ENCODE data around the gene WDR83. TPM values are rescaled to one million over a fixed set of nuclear protein-coding genes. Genes with fewer than 3 reads are reported as not detected.

Gene WDR83
- total and polyA plus RNA-seq, 2 experiments from 2014 or later: 28.4 to 40.2 TPM

- no peak overlapping the region for H3K4me3 ChIP-seq
- H3K27ac ChIP-seq: no peak overlapping the region
- H3K36me3 ChIP-seq: no peaks in the 10 kb centered on the region
- H3K27me3 ChIP-seq: no peaks in the 10 kb centered on the region
- no peak for DNase-seq (ENCODE audit: low read depth in 1 of 2, low spot score in 1 of 2)
- TF ChIP-seq, protein P1, sequence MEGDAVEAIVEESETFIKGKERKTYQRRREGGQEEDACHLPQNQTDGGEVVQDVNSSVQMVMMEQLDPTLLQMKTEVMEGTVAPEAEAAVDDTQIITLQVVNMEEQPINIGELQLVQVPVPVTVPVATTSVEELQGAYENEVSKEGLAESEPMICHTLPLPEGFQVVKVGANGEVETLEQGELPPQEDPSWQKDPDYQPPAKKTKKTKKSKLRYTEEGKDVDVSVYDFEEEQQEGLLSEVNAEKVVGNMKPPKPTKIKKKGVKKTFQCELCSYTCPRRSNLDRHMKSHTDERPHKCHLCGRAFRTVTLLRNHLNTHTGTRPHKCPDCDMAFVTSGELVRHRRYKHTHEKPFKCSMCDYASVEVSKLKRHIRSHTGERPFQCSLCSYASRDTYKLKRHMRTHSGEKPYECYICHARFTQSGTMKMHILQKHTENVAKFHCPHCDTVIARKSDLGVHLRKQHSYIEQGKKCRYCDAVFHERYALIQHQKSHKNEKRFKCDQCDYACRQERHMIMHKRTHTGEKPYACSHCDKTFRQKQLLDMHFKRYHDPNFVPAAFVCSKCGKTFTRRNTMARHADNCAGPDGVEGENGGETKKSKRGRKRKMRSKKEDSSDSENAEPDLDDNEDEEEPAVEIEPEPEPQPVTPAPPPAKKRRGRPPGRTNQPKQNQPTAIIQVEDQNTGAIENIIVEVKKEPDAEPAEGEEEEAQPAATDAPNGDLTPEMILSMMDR (IDR thresholded peaks at IDR 0.05; ENCODE audit: low read depth, low read length): peak; percentile 44
- H3K4me1 ChIP-seq (ENCODE audit: low read depth): no peaks in the 10 kb centered on the region
- H3K9me3 ChIP-seq (ENCODE audit: low read depth): no peaks in the 10 kb centered on the region
Measured at GRCh38 chr19:12648088-12648487, 18.5 kb upstream of the WDR83 start.

DNA sequence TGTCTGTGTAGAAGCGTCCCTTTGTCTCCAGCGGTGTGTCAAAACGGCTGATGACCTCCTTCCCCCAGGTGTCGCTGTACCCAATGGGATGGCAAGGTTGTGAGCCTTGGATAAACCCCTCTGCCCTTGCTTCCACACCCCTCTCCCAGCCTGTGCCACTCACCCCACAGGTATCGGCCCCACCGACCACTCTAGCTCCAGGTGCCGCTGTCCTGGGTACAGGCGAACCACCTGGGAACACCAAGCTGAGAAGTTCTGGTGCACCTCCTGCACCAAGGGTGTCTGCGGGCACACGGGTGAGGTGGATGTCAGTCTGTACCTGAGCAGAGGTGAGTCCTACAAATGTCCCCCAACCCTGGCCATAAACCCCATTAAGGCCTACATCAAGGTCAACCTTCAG, 16.7 kb upstream of the WDR83 start:
- TF ChIP-seq, protein P1 (IDR thresholded peaks at IDR 0.05; ENCODE audit: low read depth, low read length): no peak
- no peaks in the 10 kb centered on the region for H3K4me1 ChIP-seq (ENCODE audit: low read depth)
- DNase-seq (ENCODE audit: low read depth in 1 of 2, low spot score in 1 of 2): no peak
- H3K9me3 ChIP-seq (ENCODE audit: low read depth): no peaks in the 10 kb centered on the region
- no peak overlapping the region for H3K27ac ChIP-seq
- H3K36me3 ChIP-seq: no peaks in the 10 kb centered on the region
- H3K27me3 ChIP-seq: no peaks in the 10 kb centered on the region
- no peak overlapping the region for H3K4me3 ChIP-seq

DNA sequence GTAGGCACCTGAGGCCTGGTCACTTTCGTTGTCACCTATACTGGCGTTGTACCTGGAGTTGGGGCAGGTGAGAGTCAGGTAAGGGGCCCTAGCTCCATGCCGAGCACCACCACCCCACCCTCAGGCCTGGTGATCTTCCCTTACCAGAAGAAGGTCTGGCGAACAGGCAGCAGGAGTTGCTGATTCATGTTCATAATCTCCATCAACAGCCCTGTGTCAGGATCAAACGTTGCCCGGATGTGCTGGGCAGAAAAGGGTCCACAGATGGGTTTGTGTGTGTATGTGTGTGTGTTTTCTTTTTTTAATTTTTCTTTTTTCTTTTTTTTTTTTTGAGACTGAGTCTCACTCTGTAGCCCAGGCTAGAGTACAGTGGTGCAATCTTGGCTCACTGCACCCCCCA, 14.4 kb upstream of the WDR83 start:
- Histone ChIP-seq H3K36me3 (no peaks in the 10 kb centered on the region), H3K9me3 (ENCODE audit: low read depth) (no peaks in the 10 kb centered on the region), H3K4me1 (ENCODE audit: low read depth) (no peaks in the 10 kb centered on the region), H3K27ac (no peak overlapping the region), H3K27me3 (no peaks in the 10 kb centered on the region), H3K4me3 (no peak overlapping the region)
- TF ChIP-seq, protein P1 (IDR thresholded peaks at IDR 0.05; ENCODE audit: low read depth, low read length): no peak
- DNase-seq (ENCODE audit: low read depth in 1 of 2, low spot score in 1 of 2): no peak

DNA sequence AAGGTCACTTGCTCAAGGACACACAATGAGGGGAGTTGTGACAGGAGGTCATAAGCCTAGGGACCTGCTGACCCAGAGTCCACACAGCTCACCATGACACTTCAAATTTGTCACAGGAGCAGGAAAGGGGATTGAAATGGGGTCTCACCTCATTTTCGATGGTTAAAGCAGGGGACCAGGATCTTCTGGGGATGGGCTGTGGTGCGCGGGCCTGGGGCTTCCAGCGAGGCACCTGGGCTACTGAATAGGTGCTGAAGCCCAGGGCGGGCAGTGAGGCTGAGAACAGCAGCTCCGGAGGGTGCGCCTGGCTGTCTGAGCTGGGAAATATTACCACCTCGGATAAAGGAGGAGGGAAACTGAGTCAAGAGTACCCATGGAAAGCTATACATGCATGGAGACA, 11.1 kb upstream of the WDR83 start:
- H3K9me3 ChIP-seq (ENCODE audit: low read depth): no peaks in the 10 kb centered on the region
- TF ChIP-seq, protein P1 (IDR thresholded peaks at IDR 0.05; ENCODE audit: low read depth, low read length): no peak
- H3K36me3 ChIP-seq: no peaks in the 10 kb centered on the region
- no peaks in the 10 kb centered on the region for H3K4me1 ChIP-seq (ENCODE audit: low read depth)
- no peaks in the 10 kb centered on the region for H3K27me3 ChIP-seq
- H3K4me3 ChIP-seq: no peak overlapping the region
- DNase-seq (ENCODE audit: low read depth in 1 of 2, low spot score in 1 of 2): no peak
- no peak overlapping the region for H3K27ac ChIP-seq

DNA sequence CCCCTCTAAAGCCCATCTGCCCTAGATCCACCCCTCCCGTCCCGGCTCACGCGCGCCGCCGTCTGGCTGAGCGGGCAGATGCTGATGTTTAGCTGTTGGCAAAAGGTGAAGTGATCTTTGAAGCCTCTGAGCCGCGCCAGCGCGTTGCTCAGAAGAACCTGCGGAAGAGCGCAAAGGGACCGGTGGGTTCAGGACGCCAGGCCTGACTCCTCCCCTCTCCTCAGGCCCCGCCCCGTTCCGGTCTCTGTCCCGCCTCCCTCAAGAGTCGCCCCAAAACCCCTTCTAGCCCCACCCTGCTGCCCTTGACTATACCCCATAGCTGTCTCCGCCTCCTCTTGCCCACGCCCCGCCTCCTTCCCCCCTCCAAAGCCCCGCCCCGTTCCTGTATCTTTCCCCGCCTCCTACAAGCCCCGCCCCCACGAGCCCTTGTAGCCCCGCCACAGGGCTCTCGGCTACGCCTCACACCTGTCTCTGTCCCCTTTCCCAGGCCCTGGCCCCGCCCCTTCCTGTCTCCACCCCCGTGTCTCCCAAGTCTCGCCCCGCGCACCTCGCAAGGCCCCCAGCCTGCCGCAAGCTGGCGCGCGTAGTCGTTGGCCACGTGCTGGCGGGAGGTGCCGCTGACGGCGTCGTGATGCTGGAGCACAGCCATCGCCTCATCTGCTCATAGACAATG, 9.6 kb upstream of the WDR83 start:
- Histone ChIP-seq H3K9me3 (ENCODE audit: low read depth) (no peaks in the 10 kb centered on the region), H3K36me3 (peaks cover under 1% of the 10 kb centered on the region), H3K27me3 (no peaks in the 10 kb centered on the region), H3K4me3 (no peak overlapping the region), H3K27ac (no peak overlapping the region), H3K4me1 (ENCODE audit: low read depth) (no peaks in the 10 kb centered on the region)
- TF ChIP-seq, protein P1 (IDR thresholded peaks at IDR 0.05; ENCODE audit: low read depth, low read length): peak; percentile 10
- DNase-seq (ENCODE audit: low read depth in 1 of 2, low spot score in 1 of 2): no peak
